Camera-type eye (tissue), 1 donor: ENCODE results near the gene SCUBE2. TPM values are rescaled to one million over a fixed set of nuclear protein-coding genes. Genes with fewer than 3 reads are reported as not detected.

Experiments
- total RNA-seq: library from RNA; depleted of rRNA; stranded (reverse); fragments of >200 nt; gene quantifications from one replicate; pipeline ENCODE4 v1.2.3, GENCODE V29; 2014

The SCUBE2 gene
- total RNA-seq, result 13.2 TPM

DNA sequence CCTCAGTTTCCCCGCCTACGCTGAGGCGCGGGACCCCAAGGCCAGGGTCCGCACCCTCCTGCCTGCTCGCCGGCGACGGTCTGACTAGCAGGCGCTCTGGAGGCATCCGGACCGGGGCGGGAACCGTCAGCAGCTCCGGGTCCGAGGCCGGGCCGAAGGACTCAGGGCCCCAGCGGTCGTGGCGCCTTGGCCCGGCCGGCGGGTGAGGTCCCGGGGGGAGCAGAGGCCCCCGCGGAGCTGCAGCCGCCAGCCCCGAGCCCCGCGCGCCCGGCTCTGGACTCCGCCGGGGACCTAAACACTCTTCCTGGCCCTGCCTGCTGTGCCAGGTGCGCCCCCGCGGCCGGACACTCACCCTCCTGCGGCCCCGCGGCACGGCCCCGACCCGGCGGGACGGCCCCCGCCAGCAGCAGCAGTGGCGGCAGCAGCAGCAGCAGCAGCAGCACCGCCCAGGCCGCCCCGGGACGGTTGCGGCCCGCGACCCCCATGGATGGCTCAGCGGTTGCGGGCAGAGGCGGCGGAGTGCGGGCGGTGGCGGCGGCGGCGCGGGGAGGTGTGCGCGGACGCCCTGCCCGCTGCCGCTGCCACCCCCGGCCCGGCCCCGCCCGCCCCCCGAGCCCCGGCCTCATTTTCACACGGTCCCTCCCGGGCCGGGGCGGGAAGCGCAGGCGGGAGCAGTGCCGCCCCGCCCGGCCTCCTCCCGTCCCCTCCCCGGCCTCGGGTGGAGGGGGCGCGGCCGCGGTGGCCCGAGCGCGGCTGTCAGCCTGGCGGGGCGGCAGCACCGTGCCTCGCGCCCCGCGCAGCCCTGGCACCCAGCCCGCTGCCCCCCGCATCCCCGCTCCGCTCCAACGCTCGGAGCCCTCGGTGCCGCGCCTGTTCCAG lies at the start of gene SCUBE2:
Gene SCUBE2, minus strand, starts transcription at position 556 of the 879 bp plus-strand sequence. Its CDS starts 71 bp downstream, at position 485.

DNA sequence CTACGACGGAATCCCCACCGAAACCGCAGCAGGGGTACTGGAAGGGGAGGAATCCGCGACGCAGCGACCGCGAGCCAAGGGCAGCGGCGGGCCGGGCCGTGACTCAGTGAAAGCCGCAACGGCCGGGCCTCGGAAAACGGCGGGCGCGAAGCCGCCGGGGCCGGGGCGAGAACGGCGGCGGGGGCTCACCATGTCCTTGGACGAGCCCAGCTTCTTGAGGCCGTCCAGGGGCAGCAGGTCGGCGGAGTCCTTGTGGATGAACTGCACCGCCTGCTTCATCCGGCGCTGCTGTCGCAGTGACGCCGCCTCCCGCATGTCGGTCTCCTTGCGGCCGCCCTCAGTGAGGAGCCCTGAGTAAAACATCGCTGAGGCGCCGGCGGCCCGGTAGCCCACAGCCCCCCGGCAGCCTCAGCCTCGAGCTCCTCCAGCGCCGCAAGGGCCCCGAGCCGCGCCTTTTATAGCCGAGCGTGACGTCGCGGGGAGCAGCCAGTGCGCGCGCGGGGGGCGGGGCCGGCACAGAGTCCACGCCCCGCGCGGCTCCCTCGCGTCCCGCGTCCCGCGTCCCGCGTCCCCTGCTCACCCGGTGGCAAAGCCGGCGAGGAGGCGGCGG lies 87.7 kb downstream of the SCUBE2 start, which contains the start of gene NRIP3:
Gene NRIP3, minus strand, starts transcription at position 429 of the 610 bp plus-strand sequence. Its CDS starts 66 bp downstream, at position 363.

Other genes with a start within 250 kb of the SCUBE2 start
- gene AKIP1, start 180.4 kb downstream of the SCUBE2 start, total RNA-seq, result 32.1 TPM
- gene C11orf16, start 158.7 kb downstream of the SCUBE2 start, total RNA-seq, result not detected
- gene ASCL3, start 148.6 kb downstream of the SCUBE2 start, total RNA-seq, result not detected
- 46.2 TPM for gene TMEM9B, start 127.2 kb downstream of the SCUBE2 start, total RNA-seq
- 8.1 TPM for gene NRIP3, start 87.6 kb downstream of the SCUBE2 start, total RNA-seq
- 175 TPM for gene DENND5A, start 173.8 kb upstream of the SCUBE2 start, total RNA-seq
- 42.6 TPM for gene TMEM41B, start 223.0 kb upstream of the SCUBE2 start, total RNA-seq